Suppressor macrophage treated with lipopolysaccharide for 1 hour (primary cell): Measurements from ENCODE around the gene KRT80.
A peak's percentile ranks its signal among the peaks of the same experiment; 100 is the strongest.
"Not testable (repeated sequence)": the region's sequence is repeated elsewhere in the genome, so short reads cannot be mapped to it uniquely, and the experiment has no call there.

ENCODE experiments used
- DNase-seq, 3 donors: peaks; one replicate each; pipeline ENCODE4 v3.0.0-alpha.2; 2020 to 2022

KRT80 gene

DNA sequence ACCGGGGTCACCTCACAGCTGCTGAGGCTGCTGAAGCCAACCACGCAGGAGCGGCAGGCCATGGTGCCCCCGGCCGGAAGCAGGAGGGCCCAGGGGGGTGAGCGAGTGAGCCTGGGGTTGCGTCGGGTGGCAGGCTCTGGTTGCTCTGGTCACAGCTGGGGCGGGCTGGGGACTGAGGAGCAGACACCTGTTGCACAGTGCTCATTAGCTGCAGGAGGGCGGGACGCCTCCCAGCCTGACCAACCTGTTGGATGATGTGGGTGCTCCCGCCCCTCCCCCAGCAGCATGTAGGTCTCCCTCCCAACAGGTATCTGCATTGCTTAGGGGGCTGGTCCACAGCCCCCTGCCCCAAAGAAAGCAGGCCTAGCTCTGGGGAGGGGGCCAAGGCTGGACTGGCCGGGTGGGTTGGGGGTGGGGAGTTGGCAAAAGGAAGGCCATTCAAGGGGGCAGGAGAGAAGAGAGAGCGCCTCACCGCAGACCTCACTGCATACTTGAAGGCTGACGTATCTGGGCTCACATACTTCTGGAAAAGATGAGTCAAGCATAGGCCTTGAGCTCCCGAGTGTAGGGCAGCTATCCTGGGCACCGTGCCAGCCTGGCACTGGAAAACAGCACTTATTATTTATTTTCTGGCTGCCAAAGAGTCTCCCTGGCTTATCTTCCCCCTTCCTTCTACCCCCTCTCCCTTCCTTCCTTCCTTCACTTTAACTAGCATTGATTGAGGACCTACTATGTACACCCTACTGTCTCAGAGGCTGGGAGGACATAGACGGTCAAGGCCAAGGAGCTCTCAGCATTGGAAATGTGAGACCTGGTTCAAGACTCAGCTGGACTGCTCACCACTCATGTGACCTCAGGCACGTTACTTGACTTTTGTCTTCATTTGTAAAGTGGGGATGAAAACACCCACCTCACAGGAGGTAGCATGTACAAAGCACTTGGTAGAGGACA, at the start of gene KRT80:
KRT80 (minus strand) TSS at position 174 of the 951 bp plus-strand sequence; CDS start at position 62, 112 bp downstream.
- peak; percentile 90 to 94 (median 93) for DNase-seq

DNA sequence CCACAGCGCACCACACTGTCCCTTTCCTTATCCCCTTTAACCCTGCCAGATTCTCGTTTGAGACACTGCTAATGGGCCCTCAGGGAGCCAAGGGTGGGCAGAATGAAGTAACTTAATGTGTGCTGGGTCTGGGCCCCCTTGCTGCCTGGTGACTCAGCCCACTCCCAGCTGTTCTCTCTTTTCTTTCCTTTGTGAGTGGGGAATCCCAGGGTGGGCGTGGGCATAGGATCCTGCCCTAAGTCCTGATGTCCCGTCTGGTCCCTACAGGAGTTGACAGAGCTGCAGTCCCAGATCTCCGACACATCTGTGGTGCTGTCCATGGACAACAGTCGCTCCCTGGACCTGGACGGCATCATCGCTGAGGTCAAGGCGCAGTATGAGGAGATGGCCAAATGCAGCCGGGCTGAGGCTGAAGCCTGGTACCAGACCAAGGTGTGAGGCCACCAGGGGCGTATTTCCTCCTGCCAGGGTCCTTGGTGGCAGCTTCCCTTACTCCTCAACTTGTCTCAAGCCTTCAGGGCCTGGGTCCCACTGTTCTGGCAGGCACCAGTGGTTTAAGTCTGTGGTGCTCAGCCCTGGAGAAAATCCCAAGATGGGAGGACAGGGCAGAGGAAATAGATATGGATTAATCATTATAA, 49.5 kb upstream of the KRT80 start:
- DNase-seq = peak; percentile 42 to 62 (median 51)

DNA sequence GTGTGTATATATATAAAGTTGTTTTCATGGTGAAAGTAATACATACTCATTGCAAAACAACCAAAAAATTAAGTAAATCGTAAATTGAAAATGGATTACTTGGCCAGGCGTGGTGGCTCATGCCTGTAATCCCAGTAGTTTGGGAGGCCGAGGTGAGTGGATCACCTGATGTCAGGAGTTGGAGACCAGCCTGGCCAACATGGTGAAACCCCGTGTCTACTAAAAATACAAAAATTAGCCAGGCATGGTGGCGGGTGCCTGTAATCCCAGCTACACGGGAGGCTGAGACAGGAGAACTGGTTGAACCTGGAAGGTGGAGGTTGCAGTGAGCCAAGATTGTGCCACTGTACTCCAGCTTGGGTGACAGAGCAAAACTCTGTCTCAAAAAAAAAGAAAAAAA, 48.4 kb upstream of the KRT80 start:
- DNase-seq = not testable (repeated sequence)

DNA sequence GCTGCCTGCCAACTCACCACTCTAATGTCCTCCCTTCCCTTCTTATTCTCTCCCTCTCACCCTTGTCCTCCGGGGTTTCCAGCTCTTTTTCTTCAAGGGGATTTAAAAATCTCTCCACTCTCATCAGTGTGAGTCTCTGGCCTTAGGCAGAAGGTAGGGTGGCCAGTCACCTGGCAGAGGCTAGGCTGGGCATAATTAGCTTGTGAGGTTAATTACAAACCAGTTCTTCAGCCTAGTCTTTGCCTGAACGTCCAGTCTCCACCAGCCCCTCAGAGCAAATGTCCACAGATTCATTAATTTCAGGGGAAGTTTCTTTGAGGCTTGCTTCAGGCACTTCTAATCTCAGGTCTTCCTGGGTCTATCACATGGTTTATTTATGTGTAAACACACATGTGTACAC, 48.0 kb upstream of the KRT80 start:
- DNase-seq = no peak

DNA sequence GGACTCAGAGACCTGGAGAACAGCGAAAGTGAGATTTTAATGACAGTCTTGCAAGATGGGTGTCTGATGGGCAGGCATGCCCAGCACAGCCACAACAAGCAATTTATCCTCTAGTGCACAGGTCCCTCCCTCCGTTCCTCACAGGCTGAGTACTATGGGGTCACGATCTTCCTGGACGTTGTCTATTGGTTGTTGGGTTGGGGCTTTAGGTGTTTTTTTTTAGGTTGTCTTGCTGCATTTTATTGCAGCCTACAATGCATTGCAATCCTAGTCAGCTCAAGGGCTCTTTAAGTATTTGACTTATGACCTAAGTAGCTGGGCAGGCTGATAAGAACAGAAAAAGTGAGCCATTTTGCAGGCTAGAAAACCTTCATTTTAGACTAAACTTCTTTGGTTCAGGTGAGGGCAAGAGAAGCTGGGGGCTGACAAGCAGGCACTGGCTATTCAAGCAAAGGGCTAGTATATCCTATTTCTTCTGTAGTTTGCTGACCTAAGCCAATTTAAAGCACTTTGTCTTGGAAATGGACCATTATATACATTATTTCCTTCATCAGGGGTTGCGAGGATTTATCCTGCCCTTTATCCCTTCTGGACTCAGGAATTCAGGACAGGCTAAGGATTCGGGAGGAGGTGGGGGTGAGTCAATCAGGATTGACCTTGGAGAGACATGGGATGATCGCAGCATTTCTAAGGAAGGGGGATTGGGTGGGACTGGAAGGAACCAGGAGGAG, 47.3 kb upstream of the KRT80 start:
- DNase-seq = no peak

DNA sequence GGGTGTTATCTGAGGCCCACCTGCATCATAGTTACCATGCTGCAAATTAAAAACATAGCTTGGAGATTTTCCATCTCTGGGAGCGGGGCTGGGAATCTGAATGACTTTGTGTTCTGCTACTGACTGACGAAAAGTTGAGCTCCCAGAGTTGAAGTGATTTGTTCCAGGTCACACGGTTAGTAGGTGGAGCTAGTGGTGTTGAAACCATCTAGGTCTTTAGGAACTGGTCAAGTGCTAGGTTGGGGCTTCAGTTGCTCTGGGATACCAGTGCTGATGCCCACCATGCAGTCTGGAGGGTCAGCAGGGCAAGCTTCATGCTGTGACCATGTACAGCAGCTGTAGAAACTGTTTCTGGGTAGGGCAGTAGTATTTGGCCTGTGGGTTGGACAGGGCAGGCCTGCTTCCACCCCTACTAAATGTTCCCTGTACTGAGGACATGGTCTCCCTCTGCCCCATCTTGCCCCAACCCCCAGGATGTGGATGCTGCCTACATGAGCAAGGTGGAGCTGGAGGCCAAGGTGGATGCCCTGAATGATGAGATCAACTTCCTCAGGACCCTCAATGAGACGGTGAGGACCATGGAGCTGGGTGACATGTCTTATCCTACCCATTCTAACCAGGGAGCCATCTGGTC, 46.5 kb upstream of the KRT80 start:
- DNase-seq = no peak

DNA sequence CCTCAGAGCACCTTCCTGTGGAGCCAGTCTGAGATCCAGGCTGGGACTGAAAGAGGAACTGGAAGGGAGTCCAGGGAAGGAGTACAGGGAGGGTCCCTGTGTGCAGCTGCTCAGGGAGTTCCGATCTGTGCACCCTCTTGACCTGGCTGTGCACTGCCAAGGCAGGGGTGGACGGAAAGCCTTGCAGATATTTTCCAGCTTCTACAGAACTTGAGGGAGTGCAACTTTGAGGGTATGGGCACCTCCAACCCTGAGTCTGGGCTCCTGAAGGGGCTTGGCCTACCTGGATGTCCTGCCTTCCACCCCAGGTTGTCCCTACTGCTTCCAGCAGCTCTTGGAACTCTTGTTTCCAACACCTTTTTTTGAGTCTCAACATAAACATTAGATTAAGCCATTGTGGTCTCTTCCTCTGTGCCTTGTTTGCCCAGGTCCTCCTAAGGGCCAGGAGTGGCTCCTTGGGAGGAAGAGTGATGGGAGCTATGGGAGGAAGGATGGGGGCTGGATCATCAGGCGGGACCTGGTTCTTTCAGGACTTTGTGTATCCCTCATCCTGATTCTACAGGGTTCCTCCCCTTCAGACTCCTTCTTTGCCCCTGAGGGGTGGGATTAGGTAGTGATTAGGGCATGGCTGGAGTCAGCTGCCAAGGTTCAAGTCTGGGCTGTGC, 44.7 kb upstream of the KRT80 start:
- no peak for DNase-seq

DNA sequence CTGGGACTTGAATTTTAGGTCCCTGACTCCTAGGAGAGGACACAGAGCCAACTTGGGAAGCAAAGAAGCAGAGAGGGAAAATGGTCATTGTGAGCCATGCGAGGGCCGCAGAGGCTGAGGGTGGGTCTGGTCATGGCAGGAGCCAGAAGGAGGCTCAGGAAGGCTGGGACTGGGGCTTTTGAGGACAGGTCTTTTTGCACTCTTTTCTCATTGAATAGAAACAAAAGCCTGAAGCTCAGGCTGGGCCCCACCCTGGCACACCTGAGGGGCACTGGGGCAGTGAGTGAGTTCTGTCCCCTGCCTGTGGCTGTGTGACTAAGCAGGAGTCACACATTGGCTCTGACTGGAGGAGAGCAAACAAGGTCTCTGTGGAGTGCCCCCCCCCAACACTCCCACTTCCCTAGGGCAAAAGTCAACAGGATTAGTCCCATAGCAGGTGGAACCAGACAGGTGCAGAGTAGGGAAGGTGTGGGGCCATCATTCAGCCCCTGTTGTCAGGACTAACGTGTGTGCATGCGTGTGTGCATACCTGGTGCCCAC, 44.1 kb upstream of the KRT80 start:
- DNase-seq = no peak

DNA sequence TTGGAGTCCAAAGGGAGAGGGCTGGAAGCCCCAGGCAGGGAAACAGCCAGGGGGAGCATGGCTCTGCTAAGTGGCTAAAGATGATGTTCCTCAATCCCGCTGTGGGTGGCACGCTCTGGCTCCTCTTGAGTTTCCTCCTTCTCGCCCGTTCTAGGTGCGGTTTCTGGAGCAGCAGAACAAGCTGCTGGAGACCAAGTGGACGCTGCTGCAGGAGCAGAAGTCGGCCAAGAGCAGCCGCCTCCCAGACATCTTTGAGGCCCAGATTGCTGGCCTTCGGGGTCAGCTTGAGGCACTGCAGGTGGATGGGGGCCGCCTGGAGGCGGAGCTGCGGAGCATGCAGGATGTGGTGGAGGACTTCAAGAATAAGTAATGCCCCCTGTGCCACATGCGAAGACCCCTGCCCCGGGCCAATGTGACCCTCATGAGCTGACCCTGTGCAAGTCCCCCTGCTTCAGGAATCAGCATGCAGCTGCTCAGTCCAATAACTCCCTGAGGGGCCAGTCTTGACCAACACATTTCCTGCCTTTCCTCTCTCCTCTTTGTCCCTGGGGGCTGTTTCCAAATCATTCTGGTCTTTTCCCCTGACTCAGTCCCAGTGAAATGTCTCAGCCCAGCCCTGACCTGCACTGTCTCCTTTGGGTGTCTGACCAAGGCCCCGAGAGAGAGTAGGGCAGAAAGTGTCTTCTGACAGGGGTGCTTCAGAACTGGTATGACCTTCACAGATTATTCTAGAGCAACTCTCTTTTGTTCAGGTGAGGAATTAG, 43.4 kb upstream of the KRT80 start:
- peak in 1 of 3 donors; percentile 22 for DNase-seq

DNA sequence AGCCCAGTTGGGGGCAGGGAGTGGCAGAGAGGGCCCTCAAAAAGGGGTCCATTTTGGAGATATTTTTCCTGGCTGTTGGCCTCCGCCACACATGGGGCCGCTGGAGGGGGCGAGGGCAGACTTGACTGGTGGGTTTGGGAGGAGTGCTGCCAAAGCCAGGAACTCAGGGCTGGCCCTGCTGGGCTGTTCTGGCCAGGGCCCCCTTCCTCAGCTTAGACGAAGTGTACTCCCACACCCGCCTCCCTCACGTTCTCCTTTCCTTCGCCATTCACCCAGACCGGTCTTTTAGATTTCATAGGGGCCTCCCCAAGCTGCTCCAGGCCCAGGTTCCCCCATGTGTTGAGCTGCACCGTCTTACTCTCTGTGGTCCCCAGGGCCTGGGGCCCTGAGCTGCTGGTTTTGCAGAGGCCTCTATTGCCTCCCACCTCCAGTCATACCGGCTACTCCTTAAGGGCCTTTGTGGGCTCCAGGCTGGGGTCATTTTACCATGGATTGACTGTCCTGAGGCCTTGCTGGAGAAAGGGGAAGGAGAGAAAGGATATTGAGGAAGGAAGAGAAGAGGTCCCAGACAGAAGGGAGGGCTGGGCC, 42.5 kb upstream of the KRT80 start:
- peak in 1 of 3 donors; percentile 36 for DNase-seq

DNA sequence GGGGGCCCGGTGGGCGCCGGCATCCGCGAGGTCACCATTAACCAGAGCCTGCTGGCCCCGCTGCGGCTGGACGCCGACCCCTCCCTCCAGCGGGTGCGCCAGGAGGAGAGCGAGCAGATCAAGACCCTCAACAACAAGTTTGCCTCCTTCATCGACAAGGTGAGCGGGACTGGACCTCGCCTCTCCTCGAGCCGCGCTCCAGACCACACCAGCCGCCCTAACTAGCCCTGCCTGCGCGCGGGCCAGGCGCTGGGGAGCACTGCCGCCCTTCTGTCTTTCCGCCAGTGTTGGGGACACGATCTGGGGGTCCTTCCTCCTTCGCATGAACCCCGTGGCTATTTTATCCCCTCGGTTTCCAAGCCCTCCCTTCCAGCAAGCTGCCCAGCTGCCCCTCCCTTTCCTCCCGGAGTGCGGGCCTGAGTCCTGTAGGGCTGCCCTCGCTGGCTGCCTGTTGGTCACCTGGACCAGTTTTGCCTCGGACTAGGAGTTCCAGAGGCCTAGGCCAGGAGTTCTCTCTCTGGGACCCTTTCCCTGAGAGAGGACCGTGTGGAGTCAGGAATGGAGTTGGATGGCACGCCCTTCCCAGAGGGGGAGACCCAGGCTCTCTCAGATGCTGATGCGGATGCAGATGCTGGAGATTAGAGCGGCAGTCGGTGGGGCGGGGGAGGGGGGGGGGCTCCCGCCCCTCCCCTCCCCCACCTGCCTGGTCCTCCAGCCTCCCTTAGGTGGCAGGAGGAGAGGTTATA, 41.8 kb upstream of the KRT80 start:
- DNase-seq = no peak

DNA sequence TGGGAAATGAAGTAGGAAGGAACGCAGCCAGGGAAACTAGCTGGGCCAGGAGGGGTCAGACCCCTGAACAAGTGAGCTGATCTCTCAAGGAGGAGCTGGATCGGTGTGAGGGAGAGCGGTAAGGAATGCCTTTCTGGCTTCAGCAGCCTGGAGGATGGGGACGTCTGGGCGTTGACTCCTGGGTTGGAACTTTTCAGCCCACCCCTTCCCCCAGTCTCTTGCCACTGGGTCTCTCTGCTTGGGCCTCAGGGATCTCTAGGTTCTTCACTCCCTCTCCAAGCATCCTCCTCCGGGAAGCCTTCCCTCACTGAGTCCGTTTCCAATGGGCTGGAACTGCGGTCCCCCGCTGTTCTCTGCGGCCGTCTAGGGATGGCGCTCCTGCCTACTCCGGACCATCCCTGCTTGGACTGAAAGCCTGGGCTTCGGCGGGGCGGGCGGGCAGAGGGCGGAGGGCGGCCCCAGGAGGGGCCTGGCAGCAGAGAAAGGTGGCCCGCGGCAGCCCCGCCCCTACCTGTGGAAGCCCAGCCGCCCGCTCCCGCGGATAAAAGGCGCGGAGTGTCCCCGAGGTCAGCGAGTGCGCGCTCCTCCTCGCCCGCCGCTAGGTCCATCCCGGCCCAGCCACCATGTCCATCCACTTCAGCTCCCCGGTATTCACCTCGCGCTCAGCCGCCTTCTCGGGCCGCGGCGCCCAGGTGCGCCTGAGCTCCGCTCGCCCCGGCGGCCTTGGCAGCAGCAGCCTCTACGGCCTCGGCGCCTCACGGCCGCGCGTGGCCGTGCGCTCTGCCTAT, 41.1 kb upstream of the KRT80 start, which contains the start of gene KRT7:
KRT7 (plus strand) TSS at position 570 of the 788 bp plus-strand sequence; CDS start at position 624, 54 bp downstream.
- DNase-seq = no peak

DNA sequence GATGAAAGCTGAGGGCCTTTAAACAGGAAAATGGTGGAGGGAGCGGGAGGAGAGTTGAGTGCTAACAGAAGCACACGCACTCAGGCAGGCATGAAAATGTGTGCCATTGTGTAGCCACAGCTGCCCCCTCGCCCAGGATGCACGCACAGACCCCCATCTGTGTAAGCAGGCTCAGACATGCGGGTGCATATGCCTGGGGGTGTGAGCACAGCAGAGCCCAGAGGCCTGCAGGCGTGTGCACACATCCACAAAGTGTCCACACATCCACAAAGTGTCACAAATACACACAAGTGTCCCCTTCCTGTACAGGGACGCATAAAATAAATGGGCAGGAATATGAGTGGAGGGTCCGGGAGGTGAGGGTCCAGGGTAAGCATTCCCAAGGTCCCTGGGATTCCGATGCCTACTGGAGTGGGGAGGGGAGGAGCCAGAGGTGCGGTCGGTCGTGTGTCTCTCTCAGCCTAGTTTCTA, 40.4 kb upstream of the KRT80 start:
- no peak for DNase-seq

DNA sequence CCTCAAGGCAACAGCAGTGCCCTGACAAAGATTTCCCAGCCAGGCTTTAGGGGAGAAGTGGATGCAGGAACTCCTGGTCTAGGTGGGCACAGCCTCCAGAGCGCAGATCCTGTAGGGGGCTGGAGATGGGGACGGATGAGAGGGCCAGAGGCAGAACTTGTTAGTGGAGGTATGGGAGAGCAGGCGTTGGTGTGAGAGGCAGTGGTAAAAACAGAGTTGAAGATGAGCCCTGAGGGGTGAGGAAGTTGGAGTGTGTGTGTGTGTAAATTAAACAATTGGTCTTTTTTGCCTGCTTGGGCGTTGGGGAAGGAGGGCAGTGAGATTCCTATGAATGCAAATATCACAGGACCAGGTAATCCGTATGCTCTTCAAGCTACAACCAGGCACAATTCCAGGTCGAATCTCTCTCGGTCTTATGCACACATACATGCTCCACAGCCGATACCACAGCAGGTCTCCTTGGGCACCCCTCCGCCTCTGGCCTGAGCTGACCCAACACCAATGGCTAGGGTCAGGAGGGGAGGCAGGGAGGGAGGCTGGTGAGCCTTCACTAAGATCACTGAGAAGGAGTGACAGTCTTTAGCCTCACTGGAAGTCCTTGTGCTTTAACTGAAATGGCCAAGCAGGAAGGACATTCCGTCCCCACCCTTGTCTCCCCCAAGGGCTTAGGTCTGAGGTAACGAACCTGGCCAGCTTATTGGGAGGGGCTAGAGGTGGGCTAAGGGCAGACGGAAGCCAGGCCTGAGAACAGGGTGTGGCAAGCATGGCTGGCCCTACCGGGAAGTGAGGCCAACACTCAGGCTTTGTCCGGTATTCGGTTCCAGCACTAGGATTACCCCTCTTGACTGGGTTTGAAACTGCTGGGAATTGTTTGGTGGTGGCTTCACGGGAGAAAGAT, 39.7 kb upstream of the KRT80 start:
- no peak for DNase-seq

DNA sequence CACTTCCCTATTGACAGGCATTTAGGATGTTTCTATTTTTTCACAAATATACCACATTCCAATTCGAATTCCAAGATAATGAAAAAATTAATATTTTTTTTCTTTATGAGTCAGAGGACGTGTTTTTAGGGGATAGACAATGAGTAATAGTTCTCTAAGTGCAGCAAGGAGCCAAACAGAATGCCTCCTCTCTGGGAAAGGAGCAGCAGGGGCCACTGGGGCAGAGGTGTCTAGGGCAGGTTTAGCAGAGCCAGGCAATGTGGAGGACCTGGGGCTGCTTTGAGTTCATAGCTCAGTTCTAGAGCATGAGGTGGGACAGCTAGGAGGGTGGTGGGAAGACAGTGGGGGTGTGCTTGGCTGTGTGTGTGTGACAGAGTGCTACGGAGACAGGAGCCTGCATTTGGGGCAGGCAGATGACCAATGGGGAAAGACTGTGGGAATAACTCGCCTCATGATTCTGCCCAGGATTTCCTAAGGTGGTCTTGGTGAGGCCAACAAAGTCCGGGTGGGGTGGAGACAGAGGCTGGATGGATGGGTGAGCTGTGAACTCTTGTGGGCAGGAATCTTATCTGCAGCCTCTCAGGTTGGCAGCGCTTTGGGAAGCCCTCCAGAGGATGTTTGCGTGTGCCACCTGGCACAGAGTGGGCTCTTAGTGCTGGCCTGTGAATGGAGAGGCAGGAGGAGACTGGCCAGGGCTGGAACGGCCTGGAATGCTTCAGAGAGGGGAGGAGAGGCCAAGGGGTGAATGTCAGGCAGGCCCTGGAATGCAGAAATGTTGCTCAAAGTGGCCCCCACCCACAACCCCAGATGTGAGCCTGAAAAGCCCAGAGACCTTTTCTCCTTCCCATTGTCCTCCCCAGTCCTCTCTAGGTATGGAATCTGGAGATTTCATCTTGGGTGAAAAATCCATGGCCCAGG, 38.8 kb upstream of the KRT80 start:
- peak in 2 of 3 donors; percentile 30 to 40 for DNase-seq

DNA sequence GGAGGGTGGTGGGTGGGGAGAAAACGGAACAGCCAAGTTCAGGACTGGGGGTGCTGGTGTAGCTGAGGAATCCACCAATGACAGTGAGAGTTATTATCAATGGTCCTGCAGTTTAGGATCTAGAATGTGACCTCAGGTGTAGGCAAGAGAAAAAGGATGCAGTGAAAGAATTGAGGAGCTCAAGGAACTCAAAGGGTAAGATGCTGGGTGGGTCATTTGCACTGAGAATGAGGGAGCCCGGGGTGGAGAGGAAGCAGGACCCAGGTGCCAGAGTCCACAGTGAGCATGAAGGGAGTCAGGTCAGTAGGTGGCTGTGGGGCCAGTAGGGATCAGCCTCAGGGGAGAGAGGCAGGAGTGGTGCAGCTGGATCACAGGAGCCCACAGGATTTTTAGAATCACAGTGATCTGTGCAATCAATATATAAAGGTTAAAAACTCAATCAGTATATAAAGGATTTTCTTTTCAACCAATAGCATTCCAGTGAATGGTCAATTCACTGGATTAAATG, 38.1 kb upstream of the KRT80 start:
- no peak for DNase-seq
